Activated CD4-positive, alpha-beta memory T cell treated with anti-CD3 and anti-CD28 coated beads, Interleukin-2, amount 10 ng/mL, durations not matched to agents 7 days and 5 days (primary cell): ENCODE data around the gene COBLL1. TPM values are rescaled to one million over a fixed set of nuclear protein-coding genes. Genes with fewer than 3 reads are reported as not detected.

Source experiments
- CTCF ChIA-PET: fragments of 350-600 bp; sonication (Branson Sonifier 250); formaldehyde crosslinking; loops from one replicate; lab custom pipeline; 2021; ENCODE audit warnings: antibody characterized with exemption, inconsistent platforms; lab: Charles Lee
- POLR2A ChIA-PET: fragments of 350-600 bp; sonication (Branson Sonifier 250); formaldehyde crosslinking; loops from one replicate; lab custom pipeline; 2021; ENCODE audit warnings: antibody characterized with exemption; lab: Charles Lee
- DNase-seq: peaks from one replicate; pipeline ENCODE4 v3.0.0-alpha.2; 2020
- H3K27ac Mint-ChIP-seq: one replicate; pipeline ENCODE4 v1.8.0; 2021; ENCODE audit warnings: mild to moderate bottlenecking, mixed read lengths
- H3K27me3 Mint-ChIP-seq: one replicate; pipeline ENCODE4 v1.8.0; 2021; ENCODE audit warnings: mixed read lengths
- H3K36me3 Mint-ChIP-seq: one replicate; pipeline ENCODE4 v1.8.0; 2021; ENCODE audit warnings: low read depth, mixed read lengths
- H3K4me1 Mint-ChIP-seq: one replicate; pipeline ENCODE4 v1.8.0; 2021; ENCODE audit warnings: mixed read lengths
- H3K4me3 Mint-ChIP-seq: one replicate; pipeline ENCODE4 v1.8.0; 2021; ENCODE audit warnings: mild to moderate bottlenecking, mixed read lengths
- H3K9me3 Mint-ChIP-seq: one replicate; pipeline ENCODE4 v1.8.0; 2021; ENCODE audit warnings: mixed read lengths
- total RNA-seq, 2 experiments: library from RNA; stranded (reverse); gene quantifications; one replicate each; pipeline ENCODE4 v1.2.3, GENCODE V29; 2021

Gene COBLL1
- total RNA-seq, 2 experiments from 2014 or later, result not detected

GRCh38 chr2:164642268-164642667 lies 199.4 kb downstream of the COBLL1 start:
- Mint-ChIP-seq H3K27ac (no peak overlapping the region), H3K9me3 (no peaks in the 10 kb centered on the region), H3K4me1 (no peaks in the 10 kb centered on the region), H3K36me3 (no peaks in the 10 kb centered on the region), H3K27me3 (no peaks in the 10 kb centered on the region), H3K4me3 (no peak overlapping the region)
- no peak for DNase-seq
- ChIA-PET CTCF (no interaction called here), POLR2A (no interaction called here)

Other genes with a start within 250 kb of the COBLL1 start
- not detected for gene GRB14, start 220.3 kb downstream of the COBLL1 start, total RNA-seq
- gene SLC38A11, start 113.7 kb upstream of the COBLL1 start, total RNA-seq, result not detected